ENCODE results near the gene RGS6.

Gene RGS6

DNA sequence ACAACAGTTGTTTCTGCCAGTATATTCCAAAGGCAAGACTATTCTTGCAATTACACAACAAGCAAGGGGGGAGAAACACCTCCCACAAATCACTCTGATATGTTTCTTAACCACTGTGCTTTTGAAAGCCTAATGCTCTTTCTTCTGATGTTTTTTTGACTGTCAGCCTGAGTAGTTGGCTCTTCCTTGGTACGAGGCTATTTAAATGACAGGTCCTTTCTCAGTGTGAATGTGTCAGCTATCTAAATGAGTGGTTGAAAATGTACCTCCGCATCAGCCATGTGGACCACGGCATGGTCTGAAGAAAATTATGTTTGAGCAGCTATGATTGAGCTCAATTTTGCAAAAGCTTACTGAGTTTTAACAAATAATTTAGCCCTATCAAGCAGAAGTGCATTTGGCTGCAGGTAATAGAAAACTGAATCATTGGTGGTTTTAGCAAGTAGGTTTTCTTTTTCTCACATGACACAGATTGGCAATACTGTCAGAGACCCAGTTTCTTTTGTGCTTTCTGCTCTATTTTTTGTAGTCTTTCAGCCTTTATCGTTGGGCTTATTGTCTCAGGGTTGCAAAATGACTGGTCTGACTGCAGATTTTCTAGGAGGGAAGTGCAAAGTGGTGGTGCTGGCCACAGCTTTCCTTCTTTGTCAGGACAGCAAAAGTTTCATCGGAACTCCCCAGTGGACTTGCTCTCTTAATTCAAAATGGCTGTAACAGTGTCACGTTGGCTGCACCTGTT is 162.8 kb downstream of the RGS6 start:
- Histone ChIP-seq H3K27me3 (no peaks in the 10 kb centered on the region), H3K4me1 (no peaks in the 10 kb centered on the region), H3K27ac (no peak overlapping the region), H3K36me3 (no peaks in the 10 kb centered on the region), H3K4me3 (no peak overlapping the region), H3K9me3 (no peaks in the 10 kb centered on the region)
- intact Hi-C loops (cut with DNase I; ENCODE audit: low total_unique reads), result no loop called here
- TF ChIP-seq, protein P1, sequence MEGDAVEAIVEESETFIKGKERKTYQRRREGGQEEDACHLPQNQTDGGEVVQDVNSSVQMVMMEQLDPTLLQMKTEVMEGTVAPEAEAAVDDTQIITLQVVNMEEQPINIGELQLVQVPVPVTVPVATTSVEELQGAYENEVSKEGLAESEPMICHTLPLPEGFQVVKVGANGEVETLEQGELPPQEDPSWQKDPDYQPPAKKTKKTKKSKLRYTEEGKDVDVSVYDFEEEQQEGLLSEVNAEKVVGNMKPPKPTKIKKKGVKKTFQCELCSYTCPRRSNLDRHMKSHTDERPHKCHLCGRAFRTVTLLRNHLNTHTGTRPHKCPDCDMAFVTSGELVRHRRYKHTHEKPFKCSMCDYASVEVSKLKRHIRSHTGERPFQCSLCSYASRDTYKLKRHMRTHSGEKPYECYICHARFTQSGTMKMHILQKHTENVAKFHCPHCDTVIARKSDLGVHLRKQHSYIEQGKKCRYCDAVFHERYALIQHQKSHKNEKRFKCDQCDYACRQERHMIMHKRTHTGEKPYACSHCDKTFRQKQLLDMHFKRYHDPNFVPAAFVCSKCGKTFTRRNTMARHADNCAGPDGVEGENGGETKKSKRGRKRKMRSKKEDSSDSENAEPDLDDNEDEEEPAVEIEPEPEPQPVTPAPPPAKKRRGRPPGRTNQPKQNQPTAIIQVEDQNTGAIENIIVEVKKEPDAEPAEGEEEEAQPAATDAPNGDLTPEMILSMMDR (IDR thresholded peaks at IDR 0.05), result no peak
- DNase-seq, result no peak

DNA sequence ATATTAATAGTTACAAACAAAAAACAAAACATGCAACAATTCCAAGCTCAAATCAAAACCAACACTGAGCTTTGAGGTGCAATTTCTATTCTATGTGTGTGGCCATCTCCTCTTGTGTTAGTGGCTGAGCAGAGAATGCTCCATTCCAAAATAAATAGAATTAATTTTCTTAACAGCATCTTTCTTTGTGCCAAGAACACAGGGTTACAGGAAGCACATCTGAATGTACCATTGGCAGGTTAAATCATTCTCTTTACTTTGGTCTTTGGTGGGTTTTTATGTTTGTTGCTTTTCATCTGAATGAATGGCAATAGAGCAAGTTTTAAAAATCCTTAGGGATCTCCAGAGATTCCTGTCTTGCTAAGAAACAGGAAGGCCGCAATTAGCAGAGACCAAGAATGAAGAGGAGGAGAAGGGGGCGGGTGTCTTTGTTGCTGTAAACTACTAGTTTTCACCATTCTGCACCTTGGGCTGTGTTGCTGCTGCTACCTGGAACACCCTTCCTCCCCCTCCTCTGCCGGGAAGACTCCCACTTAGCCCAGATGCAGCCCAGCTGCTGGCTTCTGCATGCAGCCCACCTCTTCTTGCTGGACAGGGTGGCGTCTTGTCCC is 165.0 kb downstream of the RGS6 start:
- H3K27me3 ChIP-seq, result no peaks in the 10 kb centered on the region
- no peaks in the 10 kb centered on the region for H3K9me3 ChIP-seq
- intact Hi-C loops (cut with DNase I; ENCODE audit: low total_unique reads), result no loop called here
- H3K36me3 ChIP-seq, result no peaks in the 10 kb centered on the region
- H3K4me1 ChIP-seq, result no peaks in the 10 kb centered on the region
- DNase-seq, result no peak
- TF ChIP-seq, protein P1 (IDR thresholded peaks at IDR 0.05), result no peak
- no peak overlapping the region for H3K27ac ChIP-seq
- no peak overlapping the region for H3K4me3 ChIP-seq

DNA sequence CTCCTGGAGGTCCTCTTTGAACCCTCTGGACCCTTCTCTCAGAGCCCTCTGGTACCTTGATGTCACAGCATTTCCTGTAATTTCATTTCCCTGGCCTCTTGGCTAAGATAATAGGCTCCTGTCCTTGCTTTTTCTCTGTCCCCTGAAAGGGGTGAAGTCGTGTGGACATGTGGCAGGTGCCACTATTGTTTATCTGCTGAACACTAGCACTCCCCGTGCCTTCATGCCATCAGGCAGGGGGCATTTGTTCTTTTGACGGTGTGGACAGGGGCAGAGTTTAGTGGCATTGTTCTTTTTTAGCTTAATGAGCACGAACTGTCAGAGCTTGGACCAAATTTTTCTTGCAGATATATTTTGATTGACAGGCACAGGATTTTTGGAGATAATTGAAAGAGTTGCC is 166.0 kb downstream of the RGS6 start:
- Histone ChIP-seq H3K4me3 (no peak overlapping the region), H3K27ac (no peak overlapping the region), H3K4me1 (no peaks in the 10 kb centered on the region), H3K27me3 (no peaks in the 10 kb centered on the region), H3K9me3 (no peaks in the 10 kb centered on the region), H3K36me3 (no peaks in the 10 kb centered on the region)
- intact Hi-C loops (cut with DNase I; ENCODE audit: low total_unique reads), result no loop called here
- no peak for DNase-seq
- TF ChIP-seq, protein P1 (IDR thresholded peaks at IDR 0.05), result no peak

DNA sequence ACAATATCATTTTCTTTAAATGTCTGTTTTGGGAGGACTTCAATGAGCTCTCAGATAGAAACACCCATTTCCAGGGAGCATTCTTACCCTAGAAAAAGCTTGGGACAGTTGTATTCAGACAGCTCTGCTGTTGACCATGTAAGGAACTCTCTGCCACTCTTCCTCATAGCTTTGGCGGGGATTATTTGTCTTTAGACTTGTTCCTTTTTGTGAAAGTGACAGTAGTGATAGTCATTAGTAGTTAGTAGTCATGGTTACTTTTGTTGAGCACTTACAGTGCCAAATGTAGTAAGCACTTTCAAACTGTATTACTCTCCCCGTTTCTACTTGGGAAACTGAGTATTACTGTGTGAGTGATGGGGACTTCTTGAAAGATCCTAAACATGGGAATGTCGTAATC is 167.3 kb downstream of the RGS6 start:
- no peak overlapping the region for H3K27ac ChIP-seq
- no peak for DNase-seq
- no peaks in the 10 kb centered on the region for H3K36me3 ChIP-seq
- no peaks in the 10 kb centered on the region for H3K4me1 ChIP-seq
- no peak overlapping the region for H3K4me3 ChIP-seq
- TF ChIP-seq, protein P1 (IDR thresholded peaks at IDR 0.05), result no peak
- no peaks in the 10 kb centered on the region for H3K27me3 ChIP-seq
- intact Hi-C loops (cut with DNase I; ENCODE audit: low total_unique reads), result no loop called here
- no peaks in the 10 kb centered on the region for H3K9me3 ChIP-seq

DNA sequence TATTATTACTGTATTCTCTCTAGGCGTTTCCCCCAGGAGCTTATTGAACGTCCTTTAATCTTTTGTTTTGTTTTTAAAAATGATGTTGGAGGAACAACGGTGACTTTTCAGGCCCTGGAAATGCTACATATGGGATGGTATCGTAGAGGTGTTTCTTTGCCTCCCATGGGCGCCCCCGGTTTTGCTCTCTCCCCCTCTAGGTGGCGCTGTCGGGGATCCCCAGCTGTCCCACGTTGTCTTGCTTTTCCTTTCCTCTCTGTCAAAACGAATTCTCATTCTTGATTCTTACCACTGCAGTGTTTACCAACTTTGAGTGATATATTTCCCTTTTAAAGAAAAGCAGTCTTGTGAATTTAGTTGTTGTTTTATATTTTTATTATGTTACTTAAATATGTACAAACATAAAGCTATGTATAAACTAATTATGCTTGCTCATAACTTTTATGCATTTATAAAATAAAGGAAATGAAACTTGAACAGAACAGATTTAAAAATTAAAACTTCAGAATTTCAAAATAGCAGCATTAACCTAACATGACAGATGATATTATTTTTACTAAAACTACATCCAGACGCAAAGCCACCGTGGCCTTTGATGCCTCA is 171.9 kb downstream of the RGS6 start:
- intact Hi-C loops (cut with DNase I; ENCODE audit: low total_unique reads), result no loop called here
- TF ChIP-seq, protein P1 (IDR thresholded peaks at IDR 0.05), result peak in 1 of 2 experiments; percentile 18
- Histone ChIP-seq H3K9me3 (no peaks in the 10 kb centered on the region), H3K4me1 (no peaks in the 10 kb centered on the region), H3K36me3 (no peaks in the 10 kb centered on the region), H3K27ac (no peak overlapping the region), H3K27me3 (no peaks in the 10 kb centered on the region), H3K4me3 (no peak overlapping the region)
- DNase-seq, result no peak
